Measurements from ENCODE around the gene SPECC1L.
A peak's percentile ranks its signal among the peaks of the same experiment; 100 is the strongest.

SPECC1L gene

GRCh38 chr22:24390576-24390975, 119.9 kb downstream of the SPECC1L start:
- Histone ChIP-seq H3K4me1 (peaks cover 0 to 33% (median 23%) of the 10 kb centered on the region in 4 donors), H3K4me3 (no peak overlapping the region), H3K27me3 (no peaks in the 10 kb centered on the region), H3K36me3 (peaks cover 0 to 2% (median 2%) of the 10 kb centered on the region in 3 donors), H3K27ac (peak overlapping the region; percentile 36 to 77), H3K9me3 (no peaks in the 10 kb centered on the region)
- intact Hi-C loops (cut with DNase I; ENCODE audit: low total_unique reads) = no loop called here
- DNase-seq = peak in 1 of 2 donors; percentile 68
- no peak for TF ChIP-seq CTCF (IDR thresholded peaks at IDR 0.05)

- no peak overlapping the region for H3K4me3 ChIP-seq
- TF ChIP-seq CTCF (IDR thresholded peaks at IDR 0.05) = no peak
- H3K27me3 ChIP-seq = no peaks in the 10 kb centered on the region
- no peak for DNase-seq
- peaks cover 4 to 14% (median 13%) of the 10 kb centered on the region in 3 donors for H3K36me3 ChIP-seq
- no peaks in the 10 kb centered on the region for H3K9me3 ChIP-seq
- peak overlapping the region; percentile 42 to 77 for H3K27ac ChIP-seq
- intact Hi-C loops (cut with DNase I; ENCODE audit: low total_unique reads) = no loop called here
- H3K4me1 ChIP-seq = peaks cover 0 to 33% (median 23%) of the 10 kb centered on the region in 4 donors
These were observed 121.2 kb downstream of the SPECC1L start for GRCh38 chr22:24391836-24392217.

GRCh38 chr22:24392218-24392931, 121.7 kb downstream of the SPECC1L start:
- H3K27ac ChIP-seq = peak overlapping the region in 1 of 2 donors; percentile 77
- no peak overlapping the region for H3K4me3 ChIP-seq
- no peak for TF ChIP-seq CTCF (IDR thresholded peaks at IDR 0.05)
- intact Hi-C loops (cut with DNase I; ENCODE audit: low total_unique reads) = no loop called here
- no peaks in the 10 kb centered on the region for H3K27me3 ChIP-seq
- H3K9me3 ChIP-seq = no peaks in the 10 kb centered on the region
- H3K36me3 ChIP-seq = peaks cover 5 to 19% (median 18%) of the 10 kb centered on the region in 3 donors
- H3K4me1 ChIP-seq = peaks cover 0 to 33% (median 23%) of the 10 kb centered on the region in 4 donors
- no peak for DNase-seq

- Histone ChIP-seq H3K27me3 (no peaks in the 10 kb centered on the region), H3K9me3 (no peaks in the 10 kb centered on the region), H3K36me3 (peaks cover 5 to 19% (median 18%) of the 10 kb centered on the region in 3 donors), H3K4me3 (no peak overlapping the region), H3K4me1 (peaks cover 0 to 33% (median 23%) of the 10 kb centered on the region in 4 donors), H3K27ac (no peak overlapping the region)
- TF ChIP-seq CTCF (IDR thresholded peaks at IDR 0.05) = no peak
- intact Hi-C loops (cut with DNase I; ENCODE audit: low total_unique reads) = no loop called here
- DNase-seq = no peak
These were observed 122.5 kb downstream of the SPECC1L start for GRCh38 chr22:24393012-24393559.

- intact Hi-C loops (cut with DNase I; ENCODE audit: low total_unique reads) = no loop called here
- peaks cover 0 to 33% (median 23%) of the 10 kb centered on the region in 4 donors for H3K4me1 ChIP-seq
- H3K4me3 ChIP-seq = no peak overlapping the region
- H3K9me3 ChIP-seq = no peaks in the 10 kb centered on the region
- peaks cover 10 to 26% (median 24%) of the 10 kb centered on the region in 3 donors for H3K36me3 ChIP-seq
- no peaks in the 10 kb centered on the region for H3K27me3 ChIP-seq
- TF ChIP-seq CTCF (IDR thresholded peaks at IDR 0.05) = no peak
- H3K27ac ChIP-seq = no peak overlapping the region
- no peak for DNase-seq
These were observed 123.2 kb downstream of the SPECC1L start for GRCh38 chr22:24393848-24394247.
